NCI-H2196 treated with DMSO at 0.1 percent for 48 hours (cell line): Measurements from ENCODE around the gene HEATR3.

Experiments
- DNase-seq: peaks from one replicate; lab custom pipeline; 2025; ENCODE audit not compliant: unreplicated experiment; lab: John Stamatoyannopoulos, UW

Gene HEATR3

GRCh38 chr16:50152351-50152806 lies 86.6 kb downstream of the HEATR3 start:
- no peak for DNase-seq

DNA sequence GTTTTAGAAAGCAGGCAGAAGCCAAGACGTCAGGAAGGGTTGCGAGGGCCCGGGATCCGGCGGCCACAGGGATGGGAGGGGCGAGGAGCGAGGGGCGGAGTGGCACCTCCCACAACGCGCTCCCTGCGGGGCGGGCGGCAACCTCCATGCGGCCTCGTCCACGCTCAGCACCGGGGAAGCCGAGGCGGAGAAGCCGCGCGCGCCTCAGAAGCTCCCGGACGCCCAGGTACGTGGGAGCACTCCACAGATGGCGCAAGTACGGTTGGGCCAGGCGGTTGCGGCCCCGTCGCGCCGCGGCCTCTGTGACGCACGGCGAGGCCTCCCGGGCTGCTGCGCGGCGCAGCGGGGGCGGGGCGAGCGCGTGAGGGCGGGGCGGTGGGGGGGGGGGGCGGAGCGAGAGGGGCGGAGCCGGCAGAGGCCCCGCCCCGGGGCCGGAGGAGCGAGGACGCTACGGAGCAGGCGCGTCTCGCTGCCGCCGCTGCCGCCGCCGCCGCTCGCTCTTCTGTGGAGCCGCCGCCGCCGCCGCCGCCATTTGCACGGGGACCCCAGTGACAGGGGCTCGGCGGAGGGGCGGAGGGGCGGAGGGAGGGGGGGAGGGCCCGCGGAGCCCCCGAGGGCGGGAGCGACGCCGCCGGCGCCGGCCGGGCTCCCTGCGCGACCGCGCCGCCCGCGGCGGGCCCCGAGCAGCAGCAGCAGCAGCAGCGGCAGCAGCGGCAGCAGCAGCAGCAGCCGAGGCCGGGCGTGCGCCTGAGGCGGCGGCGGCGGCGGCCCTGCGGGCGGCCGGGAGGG lies 87.2 kb downstream of the HEATR3 start, which contains the start of gene TENT4B:
Gene TENT4B (plus strand): TSS at position 500 of the 789 bp plus-strand sequence. CDS start 316 bp downstream, outside the sequence.
- DNase-seq: peak; percentile 15

GRCh38 chr16:50153596-50154419 lies 88.0 kb downstream of the HEATR3 start:
- no peak for DNase-seq

- no peak for DNase-seq
Measured at GRCh38 chr16:50154420-50154950, 88.7 kb downstream of the HEATR3 start.

- no peak for DNase-seq
Measured at GRCh38 chr16:50155925-50156324, 90.2 kb downstream of the HEATR3 start.
